IMR-90 (cell line): Measurements from ENCODE around the gene GPC5. TPM values are rescaled to one million over a fixed set of nuclear protein-coding genes. Genes with fewer than 3 reads are reported as not detected.

ENCODE experiments used
- ATAC-seq: fragments of 200-7000 bp; cut with Tn5 transposase; 2 replicates; pipeline ENCODE4 v1.9.1; 2020; ENCODE audit warnings: low read depth, mild to moderate bottlenecking, moderate library complexity
- BruUV-seq: library from RNA; stranded (reverse); fragments of 400-500 nt; replicated peaks from 2 replicates; lab custom pipeline; 2021; lab: Mats Ljungman, UMichigan
- CTCF ChIA-PET: fragments of 300-600 bp; formaldehyde crosslinking; extraction: SDS; loops from one replicate; lab custom pipeline; 2021; ENCODE audit warnings: antibody characterized with exemption; lab: Yijun Ruan, JAX
- POLR2A ChIA-PET: fragments of 300-600 bp; sonication (Branson Sonifier 250); formaldehyde crosslinking; loops from one replicate; lab custom pipeline; 2022; ENCODE audit warnings: antibody characterized with exemption; ENCODE audit not compliant: unreplicated experiment; lab: Charles Lee
- DNase-seq: peaks from one replicate; pipeline ENCODE4 v3.0.0; 2013
- H2AFZ ChIP-seq: replicated peaks from 2 replicates; pipeline ENCODE3; 2013; ENCODE audit warnings: low read length, mild to moderate bottlenecking; ENCODE audit not compliant: poor library complexity
- H2AK5ac ChIP-seq: 2 replicates; pipeline ENCODE4 v1.6.1; 2013; ENCODE audit warnings: low read depth, low read length, inconsistent platforms
- H2AK9ac ChIP-seq: replicated peaks from 2 replicates; pipeline ENCODE3; 2013; ENCODE audit warnings: mild to moderate bottlenecking, low read depth, low read length, moderate library complexity; ENCODE audit not compliant: poor library complexity
- H2BK120ac ChIP-seq: 2 replicates; pipeline ENCODE4 v1.6.1; 2013; ENCODE audit warnings: low read depth, low read length, inconsistent platforms
- H2BK15ac ChIP-seq: 3 replicates; pipeline ENCODE4 v1.6.1; 2013; ENCODE audit warnings: low read depth, low read length, inconsistent platforms
- H2BK20ac ChIP-seq: 2 replicates; pipeline ENCODE4 v1.6.1; 2013; ENCODE audit warnings: low read depth, mild to moderate bottlenecking, inconsistent platforms, low read length, moderate library complexity
- H2BK5ac ChIP-seq: 2 replicates; pipeline ENCODE4 v1.6.1; 2013; ENCODE audit warnings: mild to moderate bottlenecking, low read depth, low read length, inconsistent platforms; ENCODE audit not compliant: poor library complexity, severe bottlenecking
- H3K14ac ChIP-seq: replicated peaks from 2 replicates; pipeline ENCODE4 v1.6.1; 2013; ENCODE audit warnings: low read depth, low read length, inconsistent platforms
- H3K18ac ChIP-seq: 2 replicates; pipeline ENCODE4 v1.6.1; 2013; ENCODE audit warnings: low read depth, low read length, control low read depth
- H3K23ac ChIP-seq: 2 replicates; pipeline ENCODE4 v1.6.1; 2013; ENCODE audit warnings: low read depth, low read length, inconsistent platforms
- H3K27ac ChIP-seq: 2 replicates; pipeline ENCODE4 v1.5.1; 2013; ENCODE audit warnings: mild to moderate bottlenecking, control low read depth, low read length; ENCODE audit not compliant: insufficient read depth
- H3K27me3 ChIP-seq: 2 replicates; pipeline ENCODE4 v1.6.1; 2013; ENCODE audit warnings: low read length; ENCODE audit not compliant: control insufficient read depth, insufficient read depth
- H3K36me3 ChIP-seq: 2 replicates; pipeline ENCODE4 v1.6.1; 2013; ENCODE audit warnings: low read length, mixed read lengths; ENCODE audit not compliant: control insufficient read depth, insufficient read depth
- H3K4ac ChIP-seq: 2 replicates; pipeline ENCODE4 v1.6.1; 2013; ENCODE audit warnings: low read depth, low read length, inconsistent platforms
- H3K4me1 ChIP-seq: 2 replicates; pipeline ENCODE4 v1.6.1; 2013; ENCODE audit warnings: low read length, mixed read lengths; ENCODE audit not compliant: control insufficient read depth, insufficient read depth
- H3K4me2 ChIP-seq: 2 replicates; pipeline ENCODE4 v1.6.1; 2013; ENCODE audit warnings: low read depth, mild to moderate bottlenecking, control low read depth, low read length, moderate library complexity
- H3K4me3 ChIP-seq: 2 replicates; pipeline ENCODE4 v1.5.1; 2013; ENCODE audit warnings: low read depth, mild to moderate bottlenecking, control low read depth, low read length, moderate library complexity; ENCODE audit not compliant: insufficient read depth
- H3K56ac ChIP-seq: 2 replicates; pipeline ENCODE4 v1.6.1; 2013; ENCODE audit warnings: low read length, inconsistent platforms; ENCODE audit not compliant: insufficient read depth; ENCODE audit errors: extremely low read depth
- H3K79me1 ChIP-seq, 2 experiments: 2 replicates each; pipeline ENCODE4 v1.6.1; 2013; ENCODE audit warnings: low read length in 2 of 2, inconsistent platforms in 1 of 2, low read depth in 1 of 2
- H3K9ac ChIP-seq: 2 replicates; pipeline ENCODE4 v1.6.1; 2013; ENCODE audit warnings: low read depth, low read length, control low read depth
- H3K9me1 ChIP-seq: 2 replicates; pipeline ENCODE4 v1.6.1; 2013; ENCODE audit warnings: low read length, inconsistent platforms; ENCODE audit not compliant: insufficient read depth
- H3K9me3 ChIP-seq: 2 replicates; pipeline ENCODE4 v1.6.1; 2013; ENCODE audit warnings: low read length; ENCODE audit not compliant: control insufficient read depth, insufficient read depth
- H4K20me1 ChIP-seq: 2 replicates; pipeline ENCODE4 v1.6.1; 2013; ENCODE audit warnings: low read length, inconsistent platforms; ENCODE audit not compliant: insufficient read depth
- H4K5ac ChIP-seq: 2 replicates; pipeline ENCODE4 v1.6.1; 2013; ENCODE audit warnings: mild to moderate bottlenecking, low read depth, low read length, control low read depth
- H4K8ac ChIP-seq, 2 experiments: 2 replicates each; pipeline ENCODE4 v1.6.1; 2013; ENCODE audit warnings: low read depth in 2 of 2, low read length in 2 of 2, control low read depth in 1 of 2, inconsistent platforms in 1 of 2
- H4K91ac ChIP-seq: 2 replicates; pipeline ENCODE4 v1.6.1; 2013; ENCODE audit warnings: low read depth, low read length, inconsistent platforms; ENCODE audit not compliant: insufficient read depth
- CTCF ChIP-seq: conservative IDR thresholded peaks from 2 replicates; pipeline ENCODE4 v1.5.1; 2012; ENCODE audit warnings: mild to moderate bottlenecking, low read depth, low read length, improper control_type of control experiment
- ELK1 ChIP-seq: fragments of 150-350 bp; IDR thresholded peaks from 2 replicates; pipeline ENCODE4 v1.6.1; 2016; ENCODE audit warnings: low read depth, mild to moderate bottlenecking, low read length, moderate library complexity, borderline replicate concordance
- MAFK ChIP-seq: IDR thresholded peaks from 2 replicates; pipeline ENCODE4 v1.6.1; 2012; ENCODE audit warnings: low read depth, low read length, improper control_type of control experiment
- MXI1 ChIP-seq: IDR thresholded peaks from 2 replicates; pipeline ENCODE4 v1.6.1; 2012; ENCODE audit warnings: low read depth, mild to moderate bottlenecking, low read length, moderate library complexity, borderline replicate concordance
- WGBS, 2 experiments: methylation state at CpG; one replicate each; pipeline versions ENCODE4 v1.1.5 to v1.1.7; 2013; ENCODE audit warnings: missing lambda C conversion rate in 2 of 2; ENCODE audit not compliant: insufficient read length in 1 of 2; ENCODE audit errors: extremely low coverage in 2 of 2; 5-methylcytosine and 5-hydroxymethylcytosine counted together
- dilution Hi-C: fragments of 300-500 bp; cut with HindIII; formaldehyde crosslinking; loops from one replicate; pipeline ENCODE4 v1.14.3; 2018; ENCODE audit warnings: low sequenced_read_pairs; ENCODE audit not compliant: unreplicated experiment
- in situ Hi-C: fragments of 300-500 bp; cut with MboI; formaldehyde crosslinking; loops from 3 replicates; pipeline ENCODE4 v1.14.3; 2019; ENCODE audit warnings: low sequenced_read_pairs, inconsistent platforms, mixed read lengths
- intact Hi-C: fragments of 100-400 bp; cut with micrococcal nuclease; formaldehyde crosslinking; loops from 2 replicates; pipeline ENCODE4 v1.10.0; 2022
- polyA plus RNA-seq, 3 experiments: library from polyadenylated mRNA; depleted of rRNA; stranded (reverse); fragments of >200 nt; gene quantifications; 2 replicates each; pipeline ENCODE4 v1.2.3, GENCODE V29; 2012; ENCODE audit warnings: low replicate concordance in 1 of 3
- total RNA-seq: library from RNA; depleted of rRNA; stranded (reverse); fragments of >200 nt; gene quantifications from 2 replicates; pipeline ENCODE4 v1.2.3, GENCODE V29; 2012

The GPC5 gene
- total and polyA plus RNA-seq, 2 of the 4 experiments (the other 2 are of a cell fraction), result 0.94 to 1.8 TPM

GRCh38 chr13:92894447-92894846, 1496.0 kb downstream of the GPC5 start:
- Histone ChIP-seq H3K4ac (no peak overlapping the region), H3K4me2 (no peak overlapping the region), H2BK5ac (no peak overlapping the region), H3K79me1 (no peaks in the 10 kb centered on the region), H3K27ac (no peak overlapping the region), H2AK5ac (no peak overlapping the region), H3K14ac (no peak overlapping the region), H3K9me1 (no peaks in the 10 kb centered on the region), H2AK9ac (no peak overlapping the region), H3K4me3 (no peak overlapping the region), H4K91ac (no peak overlapping the region), H3K23ac (no peak overlapping the region), H4K8ac (no peak overlapping the region), H3K18ac (no peak overlapping the region), H2AFZ (no peak overlapping the region), H3K9ac (no peak overlapping the region), H4K20me1 (no peaks in the 10 kb centered on the region), H3K9me3 (no peaks in the 10 kb centered on the region), H3K27me3 (no peaks in the 10 kb centered on the region), H2BK120ac (no peak overlapping the region), H2BK20ac (no peak overlapping the region), H3K56ac (no peak overlapping the region), H4K5ac (no peak overlapping the region), H2BK15ac (no peak overlapping the region), H3K36me3 (no peaks in the 10 kb centered on the region), H3K4me1 (no peaks in the 10 kb centered on the region)
- ATAC-seq (no peak), DNase-seq (no peak)
- ChIA-PET POLR2A (no interaction called here), CTCF (interaction anchor here (0.6 kb wide), 1 partner anchor 748 kb away, joined by 3 read pairs; no protein-coding TSS in a partner anchor)
- BruUV-seq, result no TSS peak
- TF ChIP-seq ELK1, result no peak
- TF ChIP-seq MXI1, result no peak
- TF ChIP-seq CTCF, result no peak
- no peak for TF ChIP-seq MAFK
- dilution Hi-C loops, result no loop called here
- in situ Hi-C loops, result no loop called here
- intact Hi-C loops, result no loop called here
- WGBS, 2 experiments, result no CpG with 5 or more reads among the region's 3 CpGs
